CD14-positive monocyte (primary cell): ENCODE measurements around the gene NRXN3. TPM values are rescaled to one million over a fixed set of nuclear protein-coding genes. Genes with fewer than 3 reads are reported as not detected.

ENCODE experiments used
- DNase-seq, 3 donors: peaks; one replicate each; pipeline ENCODE4 v3.0.0-alpha.2; 2011 to 2022
- H2AFZ ChIP-seq: 2 replicates; pipeline ENCODE4 v1.6.0; 2012; ENCODE audit warnings: mild to moderate bottlenecking, low read depth, low read length, inconsistent platforms; ENCODE audit not compliant: insufficient read depth, poor library complexity, severe bottlenecking
- H3K27ac ChIP-seq, 2 donors: 1 replicate in 1 of 2; 2 replicates in 1 of 2; pipeline ENCODE4 v1.5.1; 2012 to 2013; ENCODE audit warnings: low read length in 2 of 2, control low read depth in 1 of 2, inconsistent platforms in 1 of 2, low read depth in 1 of 2, mild to moderate bottlenecking in 1 of 2
- H3K27me3 ChIP-seq, 2 donors: one replicate each; pipeline versions ENCODE4 v1.6.0 to v1.6.1; 2011 to 2013; ENCODE audit warnings: low read length in 2 of 2; ENCODE audit not compliant: control insufficient read depth in 2 of 2, insufficient read depth in 2 of 2
- H3K36me3 ChIP-seq, 2 donors: replicated peaks in 1 of 2; 1 replicate in 1 of 2; 2 replicates in 1 of 2; pipeline versions ENCODE4 v1.5.1 to v1.6.1; 2012 to 2013; ENCODE audit warnings: low read length in 2 of 2, control low read depth in 1 of 2, inconsistent platforms in 1 of 2, mild to moderate bottlenecking in 1 of 2; ENCODE audit not compliant: insufficient read depth in 2 of 2, control insufficient read depth in 1 of 2
- H3K4me1 ChIP-seq, 2 donors: 1 replicate in 1 of 2; 2 replicates in 1 of 2; pipeline versions ENCODE4 v1.5.1 to v1.6.1; 2012 to 2013; ENCODE audit warnings: low read length in 2 of 2, control low read depth in 1 of 2, inconsistent platforms in 1 of 2, mild to moderate bottlenecking in 1 of 2, moderate library complexity in 1 of 2; ENCODE audit not compliant: insufficient read depth in 2 of 2, control insufficient read depth in 1 of 2
- H3K4me2 ChIP-seq: replicated peaks from 2 replicates; pipeline ENCODE3; 2012; ENCODE audit warnings: low read length, moderate library complexity, mild to moderate bottlenecking; ENCODE audit not compliant: poor library complexity, severe bottlenecking; ENCODE audit errors: extremely low read depth
- H3K4me3 ChIP-seq, 3 experiments: fragments of 200-600 bp in 1 of 3; sonication (generic) in 1 of 3; replicated peaks in 1 of 3; 1 replicate in 2 of 3; 2 replicates in 1 of 3; pipeline ENCODE4 v1.5.1; 2011 to 2013; ENCODE audit warnings: low read length in 3 of 3, mild to moderate bottlenecking in 3 of 3, control low read depth in 2 of 3, low read depth in 2 of 3, inconsistent platforms in 1 of 3, moderate library complexity in 1 of 3
- H3K79me2 ChIP-seq: 2 replicates; pipeline ENCODE4 v1.6.0; 2012; ENCODE audit warnings: mild to moderate bottlenecking, control low read depth, inconsistent platforms, low read length, moderate library complexity; ENCODE audit not compliant: insufficient read depth
- H3K9ac ChIP-seq: 2 replicates; pipeline ENCODE4 v1.6.0; 2017; ENCODE audit warnings: low read length, mild to moderate bottlenecking; ENCODE audit not compliant: insufficient read depth, poor library complexity, severe bottlenecking
- H3K9me3 ChIP-seq, 2 donors: replicated peaks in 1 of 2; 1 replicate in 1 of 2; 2 replicates in 1 of 2; pipeline versions ENCODE4 v1.5.1 to v1.6.1; 2012 to 2013; ENCODE audit warnings: low read length in 2 of 2, control low read depth in 1 of 2; ENCODE audit not compliant: control insufficient read depth in 1 of 2, insufficient read depth in 1 of 2
- H4K20me1 ChIP-seq: 2 replicates; pipeline ENCODE4 v1.6.0; 2012; ENCODE audit warnings: mild to moderate bottlenecking, low read length, control low read depth, moderate library complexity; ENCODE audit not compliant: insufficient read depth
- H3K27ac Mint-ChIP-seq, 7 donors: one replicate each; pipeline ENCODE4 v1.8.0; 2020; ENCODE audit warnings: mild to moderate bottlenecking in 7 of 7, mixed read lengths in 7 of 7, moderate library complexity in 6 of 7, inconsistent platforms in 2 of 7
- H3K27me3 Mint-ChIP-seq, 3 donors: one replicate each; pipeline ENCODE4 v1.8.0; 2021 to 2022; ENCODE audit warnings: low read depth in 3 of 3, mild to moderate bottlenecking in 3 of 3, mixed read lengths in 3 of 3, moderate library complexity in 3 of 3, inconsistent platforms in 1 of 3
- H3K36me3 Mint-ChIP-seq, 2 donors: one replicate each; pipeline ENCODE4 v1.8.0; 2020; ENCODE audit warnings: mixed read lengths in 2 of 2, inconsistent platforms in 1 of 2, mild to moderate bottlenecking in 1 of 2
- H3K4me1 Mint-ChIP-seq: one replicate; pipeline ENCODE4 v1.8.0; 2020; ENCODE audit warnings: mild to moderate bottlenecking, mixed read lengths
- H3K4me3 Mint-ChIP-seq, 2 donors: one replicate each; pipeline ENCODE4 v1.8.0; 2020; ENCODE audit warnings: mild to moderate bottlenecking in 2 of 2, mixed read lengths in 2 of 2, moderate library complexity in 1 of 2
- H3K9me3 Mint-ChIP-seq, 7 donors: one replicate each; pipeline ENCODE4 v1.8.0; 2020 to 2022; ENCODE audit warnings: mixed read lengths in 7 of 7, mild to moderate bottlenecking in 6 of 7, moderate library complexity in 6 of 7, inconsistent platforms in 2 of 7
- WGBS: methylation state at CpG from one replicate; pipeline ENCODE4 v1.1.5; 2013; ENCODE audit warnings: missing lambda C conversion rate; ENCODE audit not compliant: insufficient coverage; 5-methylcytosine and 5-hydroxymethylcytosine counted together
- intact Hi-C, 2 donors: fragments of 100-400 bp; cut with micrococcal nuclease; formaldehyde crosslinking; loops; one replicate each; pipeline versions ENCODE4 v1.15.0 to v1.15.1; 2023
- polyA plus RNA-seq, 3 donors: library from polyadenylated mRNA; depleted of rRNA in 1 of 3; unstranded in 2 of 3; stranded (reverse) in 1 of 3; fragments of 300-500 nt in 2 of 3; fragments of >200 nt in 1 of 3; fragmentation: Illumina TruSeq in 2 of 3; gene quantifications; 1 replicate in 2 of 3; 2 replicates in 1 of 3; pipeline ENCODE4 v1.2.3, GENCODE V29; 2012 to 2021
- TF ChIP-seq, protein P1 (sequence below): fragments of 200-600 bp; IDR thresholded peaks from one replicate; pipeline ENCODE4 v1.8.0; 2022; ENCODE audit warnings: antibody characterized with exemption, mild to moderate bottlenecking

Gene NRXN3
- polyA plus RNA-seq, 3 donors: not detected

DNA sequence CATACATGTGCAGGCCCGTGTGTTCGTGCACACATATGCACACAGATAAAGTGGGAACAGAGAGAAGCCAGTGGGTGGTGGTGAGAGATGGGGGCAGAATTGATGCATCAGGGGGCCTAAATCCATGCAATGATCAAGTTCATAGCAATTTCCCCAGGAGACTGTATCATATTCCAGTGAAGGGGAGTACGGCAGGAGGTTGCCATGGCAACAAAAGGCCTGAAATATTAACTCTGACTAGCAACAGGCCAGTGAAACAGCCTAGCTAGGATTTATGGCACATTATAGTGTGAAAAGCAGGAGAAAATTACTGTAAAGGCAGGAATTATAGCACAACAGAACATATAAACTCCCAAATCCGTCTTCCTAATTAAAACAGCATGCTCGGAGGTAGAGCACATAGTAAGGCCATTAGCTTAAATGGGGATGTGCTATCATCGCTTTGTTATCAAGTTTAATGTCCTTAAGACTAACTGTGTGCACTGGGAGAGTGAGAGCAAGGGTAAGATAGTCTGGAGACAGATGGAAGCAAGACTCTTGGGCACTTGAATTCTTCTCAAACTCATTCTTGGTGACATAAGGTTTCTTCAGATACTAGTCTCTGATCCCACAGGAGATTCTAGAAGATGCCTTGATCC, 1234.8 kb downstream of the NRXN3 start:
- no peak overlapping the region for H3K4me3 Mint-ChIP-seq
- TF ChIP-seq, protein P1, sequence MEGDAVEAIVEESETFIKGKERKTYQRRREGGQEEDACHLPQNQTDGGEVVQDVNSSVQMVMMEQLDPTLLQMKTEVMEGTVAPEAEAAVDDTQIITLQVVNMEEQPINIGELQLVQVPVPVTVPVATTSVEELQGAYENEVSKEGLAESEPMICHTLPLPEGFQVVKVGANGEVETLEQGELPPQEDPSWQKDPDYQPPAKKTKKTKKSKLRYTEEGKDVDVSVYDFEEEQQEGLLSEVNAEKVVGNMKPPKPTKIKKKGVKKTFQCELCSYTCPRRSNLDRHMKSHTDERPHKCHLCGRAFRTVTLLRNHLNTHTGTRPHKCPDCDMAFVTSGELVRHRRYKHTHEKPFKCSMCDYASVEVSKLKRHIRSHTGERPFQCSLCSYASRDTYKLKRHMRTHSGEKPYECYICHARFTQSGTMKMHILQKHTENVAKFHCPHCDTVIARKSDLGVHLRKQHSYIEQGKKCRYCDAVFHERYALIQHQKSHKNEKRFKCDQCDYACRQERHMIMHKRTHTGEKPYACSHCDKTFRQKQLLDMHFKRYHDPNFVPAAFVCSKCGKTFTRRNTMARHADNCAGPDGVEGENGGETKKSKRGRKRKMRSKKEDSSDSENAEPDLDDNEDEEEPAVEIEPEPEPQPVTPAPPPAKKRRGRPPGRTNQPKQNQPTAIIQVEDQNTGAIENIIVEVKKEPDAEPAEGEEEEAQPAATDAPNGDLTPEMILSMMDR: no peak
- Histone ChIP-seq H3K4me3 (no peak overlapping the region), H2AFZ (no peak overlapping the region), H3K4me2 (no peak overlapping the region), H3K36me3 (no peaks in the 10 kb centered on the region), H3K27ac (no peak overlapping the region), H3K27me3 (no peaks in the 10 kb centered on the region), H3K9ac (no peak overlapping the region), H3K79me2 (no peaks in the 10 kb centered on the region), H3K9me3 (no peaks in the 10 kb centered on the region), H4K20me1 (no peaks in the 10 kb centered on the region), H3K4me1 (no peaks in the 10 kb centered on the region)
- no peaks in the 10 kb centered on the region for H3K27me3 Mint-ChIP-seq
- H3K9me3 Mint-ChIP-seq: peaks cover 0 to 5% (median 0%) of the 10 kb centered on the region in 7 donors
- DNase-seq: no peak
- intact Hi-C loops: no loop called here
- no peaks in the 10 kb centered on the region for H3K4me1 Mint-ChIP-seq
- no peak overlapping the region for H3K27ac Mint-ChIP-seq
- H3K36me3 Mint-ChIP-seq: no peaks in the 10 kb centered on the region
- 86% methylated on average over 2 of the region's 6 CpGs for WGBS

DNA sequence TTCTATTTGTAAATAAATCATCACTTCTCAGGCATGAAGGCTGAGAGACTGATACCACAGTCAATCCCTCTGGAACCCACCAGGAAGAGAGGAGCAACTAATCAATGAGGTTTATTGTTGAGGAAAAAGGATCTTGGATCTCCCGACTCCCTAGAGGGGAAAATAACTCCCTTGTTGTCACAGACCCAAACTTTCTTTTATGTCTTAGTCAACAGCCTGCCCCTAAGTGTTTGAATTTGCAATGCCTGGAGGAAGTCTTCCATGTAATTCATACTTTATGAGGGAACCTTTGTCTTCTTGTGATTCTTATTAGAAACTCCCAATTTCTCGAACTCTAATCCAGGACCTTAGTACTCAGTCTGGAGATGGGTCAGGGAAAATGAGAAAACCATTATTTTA, 1235.3 kb downstream of the NRXN3 start:
- H3K36me3 Mint-ChIP-seq: no peaks in the 10 kb centered on the region
- no peak overlapping the region for H3K27ac ChIP-seq

More for the DNA sequence above, 1235.3 kb downstream of the NRXN3 start:
- Mint-ChIP-seq H3K27ac (no peak overlapping the region), H3K27me3 (no peaks in the 10 kb centered on the region), H3K9me3 (peaks cover 0 to 5% (median 0%) of the 10 kb centered on the region in 7 donors), H3K4me3 (no peak overlapping the region), H3K4me1 (no peaks in the 10 kb centered on the region)
- TF ChIP-seq, protein P1: no peak
- H2AFZ ChIP-seq: no peak overlapping the region
- H3K79me2 ChIP-seq: no peaks in the 10 kb centered on the region
- no peaks in the 10 kb centered on the region for H3K36me3 ChIP-seq
- no peak overlapping the region for H3K4me2 ChIP-seq
- no peaks in the 10 kb centered on the region for H4K20me1 ChIP-seq
- intact Hi-C loops: no loop called here
- no peak overlapping the region for H3K9ac ChIP-seq
- no peak for DNase-seq
- H3K4me1 ChIP-seq: no peaks in the 10 kb centered on the region
- H3K4me3 ChIP-seq: no peak overlapping the region
- H3K9me3 ChIP-seq: no peaks in the 10 kb centered on the region
- no peaks in the 10 kb centered on the region for H3K27me3 ChIP-seq
- WGBS: no CpG with 5 or more reads among the region's 2 CpGs
